Omental fat pad (tissue), 4 donors: ENCODE data around the gene ATG7. TPM values are rescaled to one million over a fixed set of nuclear protein-coding genes. Genes with fewer than 3 reads are reported as not detected.
A peak's percentile ranks its signal among the peaks of the same experiment; 100 is the strongest.
"Not testable (repeated sequence)": the region's sequence is repeated elsewhere in the genome, so short reads cannot be mapped to it uniquely, and the experiment has no call there.

Experiments used
- ATAC-seq: fragments of 150-250 bp; one replicate; pipeline ENCODE4 v1.9.1; 2016; ENCODE audit warnings: mild to moderate bottlenecking, moderate library complexity; ENCODE audit not compliant: low FRiP score
- DNase-seq: peaks from one replicate; pipeline ENCODE4 v3.0.0-alpha.2; 2019; ENCODE audit warnings: low spot score
- total RNA-seq, 4 donors: library from RNA; depleted of rRNA; stranded (reverse); fragments of >200 nt; gene quantifications; one replicate each; pipeline ENCODE4 v1.1.0, GENCODE V29; 2016
- TF ChIP-seq, protein P1 (sequence below), 3 donors: fragments of 450-650 bp; IDR thresholded peaks; one replicate each; pipeline ENCODE4 v1.5.1; 2016 to 2017; ENCODE audit warnings: antibody characterized with exemption in 3 of 3, mild to moderate bottlenecking in 3 of 3, moderate library complexity in 2 of 3

The ATG7 gene
- total RNA-seq, 4 donors from 2014 or later, result 62.9 to 96.7 (median 76.2) TPM

DNA sequence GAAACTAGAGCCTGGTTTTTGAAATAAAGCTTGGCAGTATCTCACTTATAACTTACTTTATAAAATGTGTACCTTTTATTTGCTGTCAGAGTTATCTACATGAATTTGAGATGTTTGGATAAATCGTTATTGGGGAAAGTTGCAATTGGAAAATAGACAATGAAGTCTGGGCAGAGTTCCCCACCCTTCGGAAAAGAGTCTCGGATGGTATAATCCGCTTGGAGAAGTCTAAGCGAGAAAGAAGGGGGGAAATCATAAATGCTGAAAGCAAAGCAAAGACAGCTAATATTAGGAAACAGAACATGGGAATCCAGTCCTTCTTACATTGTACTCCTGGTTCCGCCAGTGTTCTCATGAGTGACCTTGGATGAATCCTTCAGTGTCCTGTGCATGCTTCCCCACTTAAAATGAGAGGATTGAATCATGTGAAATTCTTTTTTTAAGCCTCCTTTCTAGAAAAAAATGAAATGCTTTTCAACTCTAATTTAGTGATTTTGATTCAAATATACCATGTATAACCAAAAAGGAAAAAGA is 162.4 kb downstream of the ATG7 start:
- TF ChIP-seq, protein P1, sequence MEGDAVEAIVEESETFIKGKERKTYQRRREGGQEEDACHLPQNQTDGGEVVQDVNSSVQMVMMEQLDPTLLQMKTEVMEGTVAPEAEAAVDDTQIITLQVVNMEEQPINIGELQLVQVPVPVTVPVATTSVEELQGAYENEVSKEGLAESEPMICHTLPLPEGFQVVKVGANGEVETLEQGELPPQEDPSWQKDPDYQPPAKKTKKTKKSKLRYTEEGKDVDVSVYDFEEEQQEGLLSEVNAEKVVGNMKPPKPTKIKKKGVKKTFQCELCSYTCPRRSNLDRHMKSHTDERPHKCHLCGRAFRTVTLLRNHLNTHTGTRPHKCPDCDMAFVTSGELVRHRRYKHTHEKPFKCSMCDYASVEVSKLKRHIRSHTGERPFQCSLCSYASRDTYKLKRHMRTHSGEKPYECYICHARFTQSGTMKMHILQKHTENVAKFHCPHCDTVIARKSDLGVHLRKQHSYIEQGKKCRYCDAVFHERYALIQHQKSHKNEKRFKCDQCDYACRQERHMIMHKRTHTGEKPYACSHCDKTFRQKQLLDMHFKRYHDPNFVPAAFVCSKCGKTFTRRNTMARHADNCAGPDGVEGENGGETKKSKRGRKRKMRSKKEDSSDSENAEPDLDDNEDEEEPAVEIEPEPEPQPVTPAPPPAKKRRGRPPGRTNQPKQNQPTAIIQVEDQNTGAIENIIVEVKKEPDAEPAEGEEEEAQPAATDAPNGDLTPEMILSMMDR (IDR thresholded peaks at IDR 0.05), result no peak
- DNase-seq, result no peak
- no peak for ATAC-seq

GRCh38 chr3:11435440-11436165 is 163.4 kb downstream of the ATG7 start:
- peak; percentile 51 for ATAC-seq

DNA sequence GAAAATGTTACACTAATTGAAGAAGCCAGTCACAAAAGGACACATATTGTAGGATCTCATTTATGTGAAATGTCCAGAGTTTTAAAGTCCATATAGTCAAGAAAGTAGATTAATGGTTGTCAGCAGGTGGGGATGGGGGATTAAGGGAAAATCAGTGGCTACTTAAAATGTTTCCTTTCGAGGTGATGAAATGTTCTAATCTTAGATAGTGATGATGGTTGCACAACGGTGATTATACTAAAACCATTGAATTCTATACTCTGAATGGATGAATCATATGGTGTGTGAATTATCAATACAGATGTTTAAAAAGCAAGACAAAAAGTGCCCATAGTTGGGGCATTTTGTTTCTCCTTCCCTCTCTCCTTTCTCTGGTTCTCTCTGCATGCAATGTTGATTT is 164.6 kb downstream of the ATG7 start:
- ATAC-seq, result no peak
- TF ChIP-seq, protein P1 (IDR thresholded peaks at IDR 0.05), result no peak

More at GRCh38 chr3:11435440-11436165, 163.4 kb downstream of the ATG7 start:
- no peak for DNase-seq
- TF ChIP-seq, protein P1 (IDR thresholded peaks at IDR 0.05), result no peak

DNA sequence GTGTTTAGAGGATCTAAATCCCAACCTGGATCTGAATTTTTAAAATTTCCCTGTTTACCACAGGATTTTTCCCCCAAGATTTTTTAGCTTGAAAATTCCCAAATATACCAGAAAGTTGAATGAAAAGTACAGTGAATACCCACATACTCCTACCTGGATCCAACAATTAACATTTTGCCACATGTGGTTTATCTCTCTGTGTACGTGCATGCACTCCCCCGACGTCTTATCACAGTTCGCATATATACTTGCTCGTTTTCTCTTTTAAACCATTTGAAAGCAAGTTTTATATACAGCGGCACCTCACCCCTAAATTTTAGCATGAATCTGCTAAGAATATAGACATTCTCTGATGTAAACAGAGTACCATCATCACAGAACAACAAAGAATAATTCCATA is 165.3 kb downstream of the ATG7 start:
- TF ChIP-seq, protein P1 (IDR thresholded peaks at IDR 0.05), result no peak
- ATAC-seq (no peak), DNase-seq (no peak)

More for the DNA sequence above, 164.6 kb downstream of the ATG7 start:
- no peak for DNase-seq

DNA sequence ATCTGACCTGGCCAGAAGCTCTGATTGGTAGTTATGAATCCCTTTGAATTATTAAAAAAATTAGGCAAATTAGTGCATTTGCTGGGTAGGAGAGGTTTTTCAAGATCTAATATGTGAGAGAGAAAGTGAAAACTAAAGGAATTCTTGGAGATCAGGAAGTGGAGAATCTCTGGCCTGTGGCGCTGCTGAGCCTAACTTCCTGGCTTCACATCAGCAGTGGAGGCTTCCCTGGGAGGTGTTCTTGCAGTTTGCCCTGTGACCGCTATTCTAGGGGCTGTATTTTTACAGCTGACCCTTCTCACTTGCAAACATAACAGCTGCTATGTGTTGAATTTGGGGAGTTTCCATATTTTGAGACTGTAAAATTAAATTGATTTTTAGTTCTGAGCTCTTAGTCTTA is 166.4 kb downstream of the ATG7 start:
- TF ChIP-seq, protein P1 (IDR thresholded peaks at IDR 0.05), result no peak
- ATAC-seq (no peak), DNase-seq (no peak)

- DNase-seq, ATAC-seq: not testable (repeated sequence)
These were observed 169.1 kb downstream of the ATG7 start for GRCh38 chr3:11441346-11441745.

DNA sequence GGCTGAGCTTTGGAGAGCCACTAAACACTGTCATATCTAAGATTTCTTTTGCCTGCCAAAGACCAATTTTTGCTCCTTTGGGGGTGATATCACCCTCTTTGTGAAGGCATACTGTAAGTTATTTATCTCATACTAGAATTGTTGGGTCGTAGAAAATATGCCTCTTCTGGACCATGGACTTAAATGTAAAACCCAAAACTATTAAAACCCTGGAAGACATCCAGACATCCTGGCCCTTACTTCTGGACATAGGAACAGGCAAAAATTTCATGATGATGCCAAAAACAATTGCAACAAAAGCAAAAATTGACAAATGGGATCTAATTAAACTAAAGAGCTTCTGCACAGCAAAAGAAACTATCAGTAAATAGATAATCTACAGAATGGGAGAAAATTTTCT is 172.2 kb downstream of the ATG7 start:
- ATAC-seq, result no peak
- no peak for DNase-seq
- TF ChIP-seq, protein P1 (IDR thresholded peaks at IDR 0.05), result no peak

GRCh38 chr3:11445193-11445592 is 173.0 kb downstream of the ATG7 start:
- not testable (repeated sequence) for ATAC-seq, DNase-seq
